H9 (cell line): Measurements from ENCODE around the gene CHST2. TPM values are rescaled to one million over a fixed set of nuclear protein-coding genes. Genes with fewer than 3 reads are reported as not detected.

ENCODE experiments used
- DNase-seq: peaks from one replicate; pipeline ENCODE4 v3.0.0-alpha.2; 2017
- H2AFZ ChIP-seq: one replicate; pipeline ENCODE4 v1.6.1; 2013; ENCODE audit warnings: mild to moderate bottlenecking, low read length, control low read depth, moderate library complexity
- H2AK5ac ChIP-seq: 2 replicates; pipeline ENCODE4 v1.6.1; 2013; ENCODE audit warnings: low read length, control low read depth, mixed read lengths; ENCODE audit not compliant: insufficient read length
- H2BK120ac ChIP-seq: one replicate; pipeline ENCODE4 v1.6.1; 2013; ENCODE audit warnings: low read depth, mild to moderate bottlenecking, low read length, control low read depth, inconsistent platforms; ENCODE audit not compliant: poor library complexity, severe bottlenecking
- H2BK12ac ChIP-seq: 2 replicates; pipeline ENCODE4 v1.6.1; 2013; ENCODE audit warnings: low read length, control low read depth, mixed read lengths, low read depth; ENCODE audit not compliant: insufficient read length
- H2BK15ac ChIP-seq: 2 replicates; pipeline ENCODE4 v1.6.1; 2013; ENCODE audit warnings: low read depth, low read length, control low read depth
- H2BK20ac ChIP-seq: one replicate; pipeline ENCODE4 v1.6.1; 2013; ENCODE audit warnings: low read depth, mild to moderate bottlenecking, low read length, control low read depth, inconsistent platforms; ENCODE audit not compliant: poor library complexity, severe bottlenecking
- H2BK5ac ChIP-seq: 2 replicates; pipeline ENCODE4 v1.6.1; 2013; ENCODE audit warnings: low read length, control low read depth, mixed read lengths; ENCODE audit not compliant: insufficient read length
- H3K14ac ChIP-seq: 2 replicates; pipeline ENCODE4 v1.6.1; 2013; ENCODE audit warnings: low read length, control low read depth; ENCODE audit not compliant: insufficient read depth
- H3K18ac ChIP-seq: 2 replicates; pipeline ENCODE4 v1.6.1; 2013; ENCODE audit warnings: low read depth, mild to moderate bottlenecking, mixed read lengths, low read length, control low read depth; ENCODE audit not compliant: insufficient read length
- H3K23ac ChIP-seq: 2 replicates; pipeline ENCODE4 v1.6.1; 2013; ENCODE audit warnings: low read length, control low read depth, mixed read lengths, low read depth; ENCODE audit not compliant: insufficient read length
- H3K23me2 ChIP-seq: 2 replicates; pipeline ENCODE4 v1.6.1; 2013; ENCODE audit warnings: low read depth, mild to moderate bottlenecking, mixed read lengths, low read length, control low read depth; ENCODE audit not compliant: insufficient read length, poor library complexity, severe bottlenecking
- H3K27ac ChIP-seq: 2 replicates; pipeline ENCODE4 v1.5.1; 2013; ENCODE audit warnings: low read length, control low read depth, mixed read lengths, low read depth; ENCODE audit not compliant: insufficient read length
- H3K27me3 ChIP-seq: 2 replicates; pipeline ENCODE4 v1.6.1; 2013; ENCODE audit warnings: low read length, control low read depth, inconsistent platforms; ENCODE audit not compliant: insufficient read depth
- H3K4ac ChIP-seq: 2 replicates; pipeline ENCODE4 v1.6.1; 2013; ENCODE audit warnings: low read depth, mild to moderate bottlenecking, control low read depth, inconsistent platforms, low read length, moderate library complexity
- H3K4me1 ChIP-seq: 2 replicates; pipeline ENCODE4 v1.6.1; 2013; ENCODE audit warnings: low read length, control low read depth, inconsistent platforms; ENCODE audit not compliant: insufficient read depth
- H3K4me2 ChIP-seq: 2 replicates; pipeline ENCODE4 v1.6.1; 2013; ENCODE audit warnings: low read length, control low read depth, mixed read lengths; ENCODE audit not compliant: insufficient read length, insufficient read depth
- H3K56ac ChIP-seq: 2 replicates; pipeline ENCODE4 v1.6.1; 2013; ENCODE audit warnings: low read depth, mild to moderate bottlenecking, mixed read lengths, low read length, control low read depth; ENCODE audit not compliant: insufficient read length
- H3K79me1 ChIP-seq: 2 replicates; pipeline ENCODE4 v1.6.1; 2013; ENCODE audit warnings: low read depth, mild to moderate bottlenecking, moderate library complexity, low read length, control low read depth, inconsistent platforms; ENCODE audit not compliant: insufficient read depth, poor library complexity, severe bottlenecking
- H3K79me2 ChIP-seq: 2 replicates; pipeline ENCODE4 v1.6.1; 2013; ENCODE audit warnings: low read length, control low read depth, inconsistent platforms; ENCODE audit not compliant: insufficient read depth
- H3K9ac ChIP-seq: 2 replicates; pipeline ENCODE4 v1.6.1; 2013; ENCODE audit warnings: low read length, control low read depth, mixed read lengths; ENCODE audit not compliant: insufficient read length; ENCODE audit errors: extremely low read depth
- H3K9me3 ChIP-seq: one replicate; pipeline ENCODE4 v1.6.1; 2013; ENCODE audit warnings: low read depth, low read length, inconsistent platforms; ENCODE audit not compliant: control insufficient read depth
- H3T11ph ChIP-seq: one replicate; pipeline ENCODE4 v1.6.1; 2013; ENCODE audit warnings: mild to moderate bottlenecking, low read length, control low read depth, inconsistent platforms
- H4K20me1 ChIP-seq: one replicate; pipeline ENCODE4 v1.6.1; 2013; ENCODE audit not compliant: control insufficient read depth, insufficient read length, insufficient read depth
- H4K5ac ChIP-seq: 2 replicates; pipeline ENCODE4 v1.6.1; 2013; ENCODE audit warnings: low read depth, mild to moderate bottlenecking, mixed read lengths, low read length, control low read depth; ENCODE audit not compliant: insufficient read length
- H4K8ac ChIP-seq: replicated peaks from 2 replicates; pipeline ENCODE4 v1.6.1; 2013; ENCODE audit warnings: low read length, control low read depth, mixed read lengths, low read depth; ENCODE audit not compliant: insufficient read length
- H4K91ac ChIP-seq: 2 replicates; pipeline ENCODE4 v1.6.1; 2013; ENCODE audit warnings: low read depth, mild to moderate bottlenecking, moderate library complexity, mixed read lengths, low read length, control low read depth; ENCODE audit not compliant: insufficient read length
- H3K27ac Mint-ChIP-seq, 3 experiments: 2 replicates in 2 of 3; 3 replicates in 1 of 3; pipeline ENCODE4 v1.8.0; 2020 to 2021; ENCODE audit warnings: mixed read lengths in 3 of 3, mild to moderate bottlenecking in 1 of 3, moderate library complexity in 1 of 3
- H3K27me3 Mint-ChIP-seq: 2 replicates; pipeline ENCODE4 v1.8.0; 2021; ENCODE audit warnings: low read depth, mild to moderate bottlenecking, moderate library complexity, mixed read lengths
- H3K36me3 Mint-ChIP-seq, 3 experiments: 2 replicates in 2 of 3; 3 replicates in 1 of 3; pipeline ENCODE4 v1.8.0; 2020 to 2021; ENCODE audit warnings: low read depth in 3 of 3, mixed read lengths in 3 of 3; ENCODE audit not compliant: insufficient read depth in 1 of 3
- H3K4me1 Mint-ChIP-seq, 2 experiments: 2 replicates each; pipeline ENCODE4 v1.8.0; 2020; ENCODE audit warnings: mixed read lengths in 2 of 2
- H3K4me3 Mint-ChIP-seq, 2 experiments: 2 replicates in 1 of 2; 3 replicates in 1 of 2; pipeline ENCODE4 v1.8.0; 2020 to 2021; ENCODE audit warnings: mild to moderate bottlenecking in 2 of 2, mixed read lengths in 2 of 2, moderate library complexity in 1 of 2
- H3K9me3 Mint-ChIP-seq, 2 experiments: 2 replicates in 1 of 2; 3 replicates in 1 of 2; pipeline ENCODE4 v1.8.0; 2020; ENCODE audit warnings: mild to moderate bottlenecking in 2 of 2, mixed read lengths in 2 of 2, moderate library complexity in 1 of 2
- WGBS: extraction: QIAGEN DNeasy Blood & Tissue Kit; methylation state at CpG from one replicate; pipeline ENCODE4 v1.1.7; 2013; ENCODE audit warnings: missing lambda C conversion rate, low lambda C conversion rate, mixed read lengths; ENCODE audit not compliant: insufficient read length; ENCODE audit errors: extremely low coverage; 5-methylcytosine and 5-hydroxymethylcytosine counted together
- total RNA-seq: library from RNA; stranded (reverse); gene quantifications from 2 replicates; pipeline ENCODE4 v1.2.1, GENCODE V29; 2021
- TF ChIP-seq, protein P1 (sequence below): fragments of 200-600 bp; sonication (generic); conservative IDR thresholded peaks from 3 replicates; pipeline ENCODE4 v1.8.0; 2021; ENCODE audit warnings: antibody characterized with exemption, mild to moderate bottlenecking

Gene CHST2
- total RNA-seq, 1 experiment from 2014 or later: 5.8 TPM

GRCh38 chr3:143135150-143135549 lies 15.6 kb downstream of the CHST2 start:
- Mint-ChIP-seq H3K36me3 (no peaks in the 10 kb centered on the region), H3K4me1 (peaks cover 12 to 17% of the 10 kb centered on the region in 2 experiments), H3K4me3 (no peak overlapping the region), H3K27ac (no peak overlapping the region), H3K9me3 (no peaks in the 10 kb centered on the region), H3K27me3 (no peaks in the 10 kb centered on the region)
- H3K4me1 ChIP-seq: peaks cover 7% of the 10 kb centered on the region; the same call in 1 of the 2 replicates
- H3K14ac ChIP-seq: no peak overlapping the region
- no peak overlapping the region for H3K23ac ChIP-seq
- H3K56ac ChIP-seq: no peak overlapping the region
- no peak overlapping the region for H2AK5ac ChIP-seq
- no peak overlapping the region for H2BK15ac ChIP-seq
- H3K79me2 ChIP-seq: no peaks in the 10 kb centered on the region
- H4K91ac ChIP-seq: no peak overlapping the region
- no peak overlapping the region for H2AFZ ChIP-seq
- no peak overlapping the region for H3K4ac ChIP-seq
- H3K79me1 ChIP-seq: no peaks in the 10 kb centered on the region
- no peak overlapping the region for H2BK12ac ChIP-seq
- H3K9ac ChIP-seq: no peak overlapping the region
- H3K9me3 ChIP-seq: no peaks in the 10 kb centered on the region
- WGBS: no CpG with 5 or more reads among the region's 2 CpGs
- TF ChIP-seq, protein P1, sequence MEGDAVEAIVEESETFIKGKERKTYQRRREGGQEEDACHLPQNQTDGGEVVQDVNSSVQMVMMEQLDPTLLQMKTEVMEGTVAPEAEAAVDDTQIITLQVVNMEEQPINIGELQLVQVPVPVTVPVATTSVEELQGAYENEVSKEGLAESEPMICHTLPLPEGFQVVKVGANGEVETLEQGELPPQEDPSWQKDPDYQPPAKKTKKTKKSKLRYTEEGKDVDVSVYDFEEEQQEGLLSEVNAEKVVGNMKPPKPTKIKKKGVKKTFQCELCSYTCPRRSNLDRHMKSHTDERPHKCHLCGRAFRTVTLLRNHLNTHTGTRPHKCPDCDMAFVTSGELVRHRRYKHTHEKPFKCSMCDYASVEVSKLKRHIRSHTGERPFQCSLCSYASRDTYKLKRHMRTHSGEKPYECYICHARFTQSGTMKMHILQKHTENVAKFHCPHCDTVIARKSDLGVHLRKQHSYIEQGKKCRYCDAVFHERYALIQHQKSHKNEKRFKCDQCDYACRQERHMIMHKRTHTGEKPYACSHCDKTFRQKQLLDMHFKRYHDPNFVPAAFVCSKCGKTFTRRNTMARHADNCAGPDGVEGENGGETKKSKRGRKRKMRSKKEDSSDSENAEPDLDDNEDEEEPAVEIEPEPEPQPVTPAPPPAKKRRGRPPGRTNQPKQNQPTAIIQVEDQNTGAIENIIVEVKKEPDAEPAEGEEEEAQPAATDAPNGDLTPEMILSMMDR: no peak
- no peak overlapping the region for H3K4me2 ChIP-seq
- H2BK5ac ChIP-seq: no peak overlapping the region
- H3K27me3 ChIP-seq: no peaks in the 10 kb centered on the region
- no peaks in the 10 kb centered on the region for H3K23me2 ChIP-seq
- H4K20me1 ChIP-seq: no peaks in the 10 kb centered on the region
- DNase-seq: no peak
- H3T11ph ChIP-seq: no peak overlapping the region
- H4K8ac ChIP-seq: no peak overlapping the region
- H4K5ac ChIP-seq: no peak overlapping the region
- H3K18ac ChIP-seq: no peak overlapping the region
- H3K27ac ChIP-seq: no peak overlapping the region
- no peak overlapping the region for H2BK20ac ChIP-seq
- no peak overlapping the region for H2BK120ac ChIP-seq
